Activated B cell treated with CpG ODN at 0.5 μM for 24 hours (primary cell): ENCODE results near the gene BCAR1. TPM values are rescaled to one million over a fixed set of nuclear protein-coding genes. Genes with fewer than 3 reads are reported as not detected.

Experiments
- ATAC-seq: fragments of 200-7000 bp; cut with Tn5 transposase; one replicate; pipeline ENCODE4 v1.10.0; 2021; ENCODE audit warnings: low read depth, mild to moderate bottlenecking, moderate library complexity
- CTCF ChIA-PET: fragments of 350-600 bp; sonication (Branson Sonifier 250); formaldehyde crosslinking; loops from one replicate; lab custom pipeline; 2021; ENCODE audit warnings: antibody characterized with exemption; lab: Charles Lee
- POLR2A ChIA-PET: fragments of 350-600 bp; sonication (Branson Sonifier 250); formaldehyde crosslinking; loops from one replicate; lab custom pipeline; 2021; ENCODE audit warnings: antibody characterized with exemption; lab: Charles Lee
- DNase-seq: peaks from one replicate; pipeline ENCODE4 v3.0.0; 2022
- H3K27ac Mint-ChIP-seq: one replicate; pipeline ENCODE4 v1.8.0; 2020; ENCODE audit warnings: mixed read lengths
- H3K27me3 Mint-ChIP-seq: one replicate; pipeline ENCODE4 v1.8.0; 2021; ENCODE audit warnings: mixed read lengths
- H3K36me3 Mint-ChIP-seq: one replicate; pipeline ENCODE4 v1.8.0; 2021; ENCODE audit warnings: low read depth, mixed read lengths
- H3K4me1 Mint-ChIP-seq: one replicate; pipeline ENCODE4 v1.8.0; 2021; ENCODE audit warnings: mixed read lengths
- H3K4me3 Mint-ChIP-seq: one replicate; pipeline ENCODE4 v1.8.0; 2020; ENCODE audit warnings: mild to moderate bottlenecking, mixed read lengths
- H3K9me3 Mint-ChIP-seq: one replicate; pipeline ENCODE4 v1.8.0; 2020; ENCODE audit warnings: mixed read lengths
- intact Hi-C: fragments of 100-400 bp; cut with micrococcal nuclease; formaldehyde crosslinking; loops from one replicate; pipeline ENCODE4 v1.15.1; 2024
- total RNA-seq: library from RNA; stranded (reverse); gene quantifications from 2 replicates; pipeline ENCODE4 v1.2.3, GENCODE V29; 2022
- TF ChIP-seq, protein P1 (sequence below): fragments of 200-600 bp; IDR thresholded peaks from one replicate; pipeline ENCODE4 v1.8.0; 2022; ENCODE audit warnings: antibody characterized with exemption, mild to moderate bottlenecking

BCAR1 gene
- total RNA-seq, 1 donor from 2014 or later = not detected

DNA sequence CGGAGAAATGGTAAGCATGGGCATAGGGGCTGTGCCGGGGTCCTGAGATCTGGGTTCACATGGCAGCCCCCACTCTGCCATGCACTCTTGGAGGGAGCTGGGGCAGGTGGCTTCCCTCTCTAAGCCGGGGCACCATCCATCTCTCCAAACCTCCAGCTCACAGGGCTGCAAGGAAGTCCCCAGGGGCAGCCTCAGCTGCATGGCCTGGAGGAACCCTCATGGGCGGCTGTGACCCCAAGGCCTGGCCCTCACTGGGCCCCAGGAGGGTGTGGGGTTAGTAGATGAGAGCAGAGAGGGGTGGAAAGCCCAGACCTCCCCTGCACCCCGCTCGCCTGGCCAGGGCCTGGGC, 47.0 kb downstream of the BCAR1 start:
- ATAC-seq (no peak), DNase-seq (no peak)
- Mint-ChIP-seq H3K4me1 (peaks cover 14% of the 10 kb centered on the region), H3K4me3 (no peak overlapping the region), H3K9me3 (no peaks in the 10 kb centered on the region), H3K36me3 (no peaks in the 10 kb centered on the region), H3K27me3 (peaks cover 27% of the 10 kb centered on the region), H3K27ac (no peak overlapping the region)
- TF ChIP-seq, protein P1, sequence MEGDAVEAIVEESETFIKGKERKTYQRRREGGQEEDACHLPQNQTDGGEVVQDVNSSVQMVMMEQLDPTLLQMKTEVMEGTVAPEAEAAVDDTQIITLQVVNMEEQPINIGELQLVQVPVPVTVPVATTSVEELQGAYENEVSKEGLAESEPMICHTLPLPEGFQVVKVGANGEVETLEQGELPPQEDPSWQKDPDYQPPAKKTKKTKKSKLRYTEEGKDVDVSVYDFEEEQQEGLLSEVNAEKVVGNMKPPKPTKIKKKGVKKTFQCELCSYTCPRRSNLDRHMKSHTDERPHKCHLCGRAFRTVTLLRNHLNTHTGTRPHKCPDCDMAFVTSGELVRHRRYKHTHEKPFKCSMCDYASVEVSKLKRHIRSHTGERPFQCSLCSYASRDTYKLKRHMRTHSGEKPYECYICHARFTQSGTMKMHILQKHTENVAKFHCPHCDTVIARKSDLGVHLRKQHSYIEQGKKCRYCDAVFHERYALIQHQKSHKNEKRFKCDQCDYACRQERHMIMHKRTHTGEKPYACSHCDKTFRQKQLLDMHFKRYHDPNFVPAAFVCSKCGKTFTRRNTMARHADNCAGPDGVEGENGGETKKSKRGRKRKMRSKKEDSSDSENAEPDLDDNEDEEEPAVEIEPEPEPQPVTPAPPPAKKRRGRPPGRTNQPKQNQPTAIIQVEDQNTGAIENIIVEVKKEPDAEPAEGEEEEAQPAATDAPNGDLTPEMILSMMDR = no peak
- POLR2A ChIA-PET = no interaction called here
- CTCF ChIA-PET = no interaction called here
- intact Hi-C loops = no loop called here

DNA sequence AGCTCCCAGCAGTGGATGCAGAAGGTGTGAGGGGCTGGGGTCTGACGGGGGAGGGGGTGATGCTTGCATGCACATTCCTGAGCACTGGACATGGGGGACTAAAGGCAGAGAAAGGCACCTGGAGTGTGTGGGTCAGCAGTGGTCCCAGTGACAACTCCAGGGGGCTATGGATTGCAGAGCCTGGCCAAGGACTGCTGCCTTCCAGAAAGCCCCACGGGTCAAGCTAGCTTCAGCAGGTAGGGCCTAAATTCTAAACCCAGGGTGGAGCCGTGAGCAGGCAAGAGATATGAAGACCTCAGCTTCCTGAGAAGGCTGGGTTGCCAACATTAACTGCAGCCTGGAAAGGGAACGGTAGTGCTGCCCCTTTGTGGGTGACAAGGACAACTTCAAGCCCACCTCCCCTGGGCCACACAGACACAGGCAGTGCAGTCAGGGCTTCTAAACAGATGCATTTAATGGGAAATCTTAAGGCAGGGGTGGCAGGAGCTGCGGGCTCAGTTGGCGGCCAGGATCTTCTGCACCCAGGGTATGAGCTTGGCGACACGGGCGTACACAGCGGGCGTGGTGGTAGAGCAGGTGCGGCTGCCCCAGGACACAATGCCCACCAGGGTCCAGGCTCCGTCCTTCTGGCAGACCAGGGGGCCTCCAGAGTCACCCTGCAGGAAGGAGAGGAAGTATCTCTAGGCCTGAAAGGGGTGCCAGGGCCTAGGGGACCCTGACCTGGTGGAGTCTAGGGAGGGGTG, 47.6 kb downstream of the BCAR1 start:
- Mint-ChIP-seq H3K4me1 (peaks cover 14% of the 10 kb centered on the region), H3K36me3 (no peaks in the 10 kb centered on the region), H3K4me3 (no peak overlapping the region), H3K27me3 (peaks cover 29% of the 10 kb centered on the region), H3K9me3 (no peaks in the 10 kb centered on the region), H3K27ac (no peak overlapping the region)
- no peak for ATAC-seq
- CTCF ChIA-PET = no interaction called here
- POLR2A ChIA-PET = no interaction called here
- no peak for DNase-seq
- TF ChIP-seq, protein P1 = no peak
- intact Hi-C loops = no loop called here

DNA sequence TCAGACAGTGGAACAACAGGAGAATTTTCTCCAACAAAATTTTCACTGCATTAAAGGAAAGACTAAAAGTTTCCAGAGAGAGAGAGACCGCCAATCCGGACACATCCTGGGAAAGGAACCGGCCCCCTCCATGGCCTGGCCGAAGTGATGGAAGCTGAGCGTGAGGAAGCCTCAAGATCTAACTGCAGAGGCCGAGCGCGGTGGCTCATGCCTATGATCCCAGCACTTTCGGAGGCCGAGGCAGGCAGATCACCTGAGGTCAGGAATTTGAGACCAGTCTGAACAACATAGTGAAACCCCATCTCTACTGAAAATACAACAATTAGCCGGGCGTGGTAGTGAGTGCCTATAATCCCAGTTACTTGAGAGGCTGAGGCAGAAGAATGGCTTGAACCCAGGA, 48.3 kb downstream of the BCAR1 start:
- Mint-ChIP-seq H3K4me3 (no peak overlapping the region), H3K36me3 (no peaks in the 10 kb centered on the region), H3K27ac (no peak overlapping the region), H3K4me1 (peaks cover 14% of the 10 kb centered on the region), H3K27me3 (peaks cover 29% of the 10 kb centered on the region), H3K9me3 (no peaks in the 10 kb centered on the region)
- DNase-seq (no peak), ATAC-seq (no peak)
- ChIA-PET POLR2A (no interaction called here), CTCF (no interaction called here)
- TF ChIP-seq, protein P1 = no peak
- intact Hi-C loops = no loop called here

DNA sequence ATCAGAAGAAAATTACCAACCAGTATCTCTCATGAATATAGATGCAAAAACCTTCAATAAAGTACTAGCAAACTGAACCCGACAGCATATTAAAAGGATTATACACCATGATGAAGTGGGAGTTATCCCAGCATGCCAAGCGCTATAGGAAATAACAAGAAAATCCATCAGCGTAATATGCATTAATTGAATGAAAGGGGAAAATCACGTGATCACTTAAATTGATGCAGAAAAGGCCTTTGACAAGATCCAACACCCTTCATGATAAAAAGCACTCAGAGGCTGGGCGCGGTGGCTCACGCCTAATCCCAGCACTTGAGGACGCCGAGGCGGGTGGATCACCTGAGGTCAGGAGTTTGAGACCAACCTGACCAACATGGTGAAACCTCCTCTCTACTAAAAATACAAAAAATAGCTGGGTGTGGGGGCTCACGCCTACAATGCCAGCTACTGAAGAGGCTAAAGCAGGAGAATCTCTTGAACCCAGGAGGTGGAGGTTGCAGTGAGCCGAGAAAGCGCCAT, 49.3 kb downstream of the BCAR1 start:
- H3K36me3 Mint-ChIP-seq = no peaks in the 10 kb centered on the region
- H3K27me3 Mint-ChIP-seq = peaks cover 36% of the 10 kb centered on the region
- H3K27ac Mint-ChIP-seq = no peak overlapping the region
- TF ChIP-seq, protein P1 = no peak
- CTCF ChIA-PET = interaction anchor here (1.3 to 6.3 kb wide), 4 partner anchors 32 to 183 kb away, joined by 3 to 54 read pairs (median 13); no protein-coding TSS in a partner anchor
- intact Hi-C loops = no loop called here
- no peaks in the 10 kb centered on the region for H3K9me3 Mint-ChIP-seq
- H3K4me1 Mint-ChIP-seq = peaks cover 14% of the 10 kb centered on the region
- no peak for DNase-seq
- no peak overlapping the region for H3K4me3 Mint-ChIP-seq
- POLR2A ChIA-PET = no interaction called here
- ATAC-seq = no peak

DNA sequence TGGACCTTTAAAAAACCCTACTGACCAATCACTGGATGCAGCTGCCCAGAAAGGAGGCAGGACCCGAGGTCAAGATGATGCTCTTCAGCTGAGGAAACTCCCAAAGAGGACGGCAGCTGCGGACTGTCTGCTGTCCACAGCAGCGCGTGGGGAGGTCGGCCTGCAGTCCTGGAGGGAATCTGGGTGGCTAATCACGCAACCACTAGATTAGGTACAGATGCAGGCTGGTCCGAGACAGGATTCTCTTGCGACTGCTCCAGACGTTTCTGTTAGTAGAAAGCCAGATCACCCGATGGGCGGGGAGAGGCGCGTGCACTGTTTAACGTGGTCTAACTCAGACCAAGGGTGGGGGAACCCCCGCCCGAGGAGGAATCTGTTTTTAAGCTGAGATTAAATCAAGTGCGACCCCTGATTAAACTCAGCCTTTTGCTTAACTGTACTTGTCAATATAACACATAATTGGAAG, 53.3 kb downstream of the BCAR1 start:
- TF ChIP-seq, protein P1 = no peak
- peaks cover 14% of the 10 kb centered on the region for H3K4me1 Mint-ChIP-seq
- intact Hi-C loops = loop anchor here (2.0 to 5.0 kb wide), 2 partner anchors 34 to 451 kb away; no protein-coding TSS in a partner anchor
- H3K4me3 Mint-ChIP-seq = no peak overlapping the region
- POLR2A ChIA-PET = interaction anchor here (1.9 kb wide), 1 partner anchor 566 kb away, joined by 5 read pairs; no protein-coding TSS in a partner anchor
- no peaks in the 10 kb centered on the region for H3K9me3 Mint-ChIP-seq
- H3K27me3 Mint-ChIP-seq = peaks cover 39% of the 10 kb centered on the region
- H3K27ac Mint-ChIP-seq = no peak overlapping the region
- no peak for DNase-seq
- no peaks in the 10 kb centered on the region for H3K36me3 Mint-ChIP-seq
- CTCF ChIA-PET = interaction anchor here (0.6 to 6.3 kb wide), 11 partner anchors 22 to 568 kb away, joined by 3 to 54 read pairs (median 9); no protein-coding TSS in a partner anchor
- ATAC-seq = no peak
